WERI-Rb-1 (cell line): Measurements from ENCODE around the gene ADAM15.

Experiments used
- DNase-seq: peaks from one replicate; pipeline ENCODE4 v3.0.0-alpha.2; 2020
- H3K27ac ChIP-seq: fragments of 250-450 bp; sonication (Bioruptor Pico); 2 replicates; pipeline ENCODE4 v1.5.1; 2020; ENCODE audit warnings: mild to moderate bottlenecking, moderate library complexity
- H3K27me3 ChIP-seq: fragments of 250-450 bp; sonication (Bioruptor Pico); 2 replicates; pipeline ENCODE4 v1.5.1; 2021; ENCODE audit warnings: mild to moderate bottlenecking, low read depth, moderate library complexity; ENCODE audit not compliant: insufficient read depth, severe bottlenecking
- H3K36me3 ChIP-seq: fragments of 250-450 bp; sonication (Bioruptor Pico); 2 replicates; pipeline ENCODE4 v1.5.1; 2020; ENCODE audit warnings: mild to moderate bottlenecking, moderate library complexity
- H3K4me3 ChIP-seq: 2 replicates; pipeline ENCODE4 v1.5.1; 2011; ENCODE audit warnings: low read depth, mild to moderate bottlenecking, control low read depth, low read length
- H3K9me3 ChIP-seq: fragments of 250-450 bp; sonication (Bioruptor Pico); 2 replicates; pipeline ENCODE4 v1.5.1; 2021; ENCODE audit warnings: mild to moderate bottlenecking, moderate library complexity; ENCODE audit not compliant: severe bottlenecking
- CTCF ChIP-seq: IDR thresholded peaks from 2 replicates; pipeline ENCODE4 v1.5.1; 2011; ENCODE audit warnings: low read depth, mild to moderate bottlenecking, control low read depth, inconsistent platforms, low read length

The ADAM15 gene

DNA sequence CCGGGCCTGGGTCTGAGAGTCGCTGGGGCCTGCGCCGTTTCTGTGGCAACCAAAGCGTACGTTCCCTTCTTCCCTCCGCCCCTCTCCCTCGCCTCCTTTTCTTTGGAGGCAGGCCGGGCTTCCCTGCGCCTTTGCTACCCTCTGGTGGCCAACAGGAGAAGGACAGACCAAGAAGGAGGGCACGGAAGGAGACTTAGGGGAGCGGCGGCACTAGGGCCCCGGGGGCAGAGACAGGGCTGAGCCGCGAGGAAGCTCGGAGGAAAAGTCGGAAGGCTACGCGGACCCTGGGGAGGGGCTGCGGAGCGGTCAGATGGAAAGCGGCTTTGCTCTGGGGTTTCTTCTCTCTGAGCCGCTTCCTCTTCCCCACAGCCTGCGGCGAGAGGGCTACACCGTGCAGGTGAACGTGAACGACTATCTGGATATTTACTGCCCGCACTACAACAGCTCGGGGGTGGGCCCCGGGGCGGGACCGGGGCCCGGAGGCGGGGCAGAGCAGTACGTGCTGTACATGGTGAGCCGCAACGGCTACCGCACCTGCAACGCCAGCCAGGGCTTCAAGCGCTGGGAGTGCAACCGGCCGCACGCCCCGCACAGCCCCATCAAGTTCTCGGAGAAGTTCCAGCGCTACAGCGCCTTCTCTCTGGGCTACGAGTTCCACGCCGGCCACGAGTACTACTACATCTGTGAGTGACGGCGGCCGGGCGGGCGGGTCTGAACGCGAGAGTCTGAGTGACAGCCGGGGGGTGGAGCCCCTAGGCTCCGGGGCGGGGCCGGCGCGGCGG, 33.8 kb downstream of the ADAM15 start:
- TF ChIP-seq CTCF = peak; percentile 98
- DNase-seq = peak; percentile 100
- Histone ChIP-seq H3K4me3 (peak overlapping the region; percentile 53), H3K9me3 (no peaks in the 10 kb centered on the region), H3K36me3 (no peaks in the 10 kb centered on the region), H3K27me3 (peaks cover 24% of the 10 kb centered on the region), H3K27ac (peak overlapping the region; percentile 53)

DNA sequence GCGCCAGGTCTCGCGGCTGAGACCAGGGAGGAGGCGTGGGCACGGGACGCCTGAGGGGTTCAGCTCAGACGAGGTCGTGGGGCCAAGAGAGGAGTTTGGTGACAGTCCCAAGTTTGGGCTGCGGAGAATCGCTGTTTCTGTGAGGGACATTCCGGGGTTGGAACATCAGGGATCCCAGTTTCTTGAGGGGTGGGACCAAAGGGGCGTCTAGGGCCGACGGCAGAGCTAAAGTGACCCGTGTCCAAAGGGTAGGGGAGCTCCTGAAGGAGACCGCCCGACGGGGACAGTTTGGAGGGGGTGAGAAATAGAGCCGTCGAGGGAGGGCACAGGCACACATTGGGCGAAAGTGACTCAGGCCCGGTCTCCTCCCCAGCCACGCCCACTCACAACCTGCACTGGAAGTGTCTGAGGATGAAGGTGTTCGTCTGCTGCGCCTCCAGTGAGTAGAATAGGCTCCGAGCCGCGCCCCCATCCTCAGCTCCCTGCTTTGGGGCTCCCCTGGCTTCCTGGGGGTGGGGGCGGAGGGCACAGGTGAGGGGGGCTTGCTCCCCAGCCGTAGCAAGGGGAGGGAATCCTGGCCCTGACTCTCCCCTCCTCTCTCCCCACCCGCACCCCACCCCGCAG, 34.5 kb downstream of the ADAM15 start:
- TF ChIP-seq CTCF = no peak
- Histone ChIP-seq H3K9me3 (no peaks in the 10 kb centered on the region), H3K27me3 (peaks cover 18% of the 10 kb centered on the region), H3K27ac (peak overlapping the region; percentile 53), H3K4me3 (peak overlapping the region; percentile 53), H3K36me3 (no peaks in the 10 kb centered on the region)
- DNase-seq = peak; percentile 72

DNA sequence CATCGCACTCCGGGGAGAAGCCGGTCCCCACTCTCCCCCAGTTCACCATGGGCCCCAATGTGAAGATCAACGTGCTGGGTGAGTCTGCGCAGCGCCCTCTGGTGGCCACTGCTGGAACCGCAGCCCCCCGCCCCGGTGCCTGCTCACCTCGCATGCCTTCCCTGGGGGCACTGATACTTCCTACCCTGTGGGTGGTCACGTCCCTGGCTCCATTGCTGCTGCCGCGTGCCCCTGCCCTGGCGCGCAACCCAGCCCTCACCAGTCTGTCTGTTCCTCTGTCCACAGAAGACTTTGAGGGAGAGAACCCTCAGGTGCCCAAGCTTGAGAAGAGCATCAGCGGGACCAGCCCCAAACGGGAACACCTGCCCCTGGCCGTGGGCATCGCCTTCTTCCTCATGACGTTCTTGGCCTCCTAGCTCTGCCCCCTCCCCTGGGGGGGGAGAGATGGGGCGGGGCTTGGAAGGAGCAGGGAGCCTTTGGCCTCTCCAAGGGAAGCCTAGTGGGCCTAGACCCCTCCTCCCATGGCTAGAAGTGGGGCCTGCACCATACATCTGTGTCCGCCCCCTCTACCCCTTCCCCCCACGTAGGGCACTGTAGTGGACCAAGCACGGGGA, 35.1 kb downstream of the ADAM15 start:
- Histone ChIP-seq H3K4me3 (peak overlapping the region; percentile 53), H3K27me3 (peaks cover 14% of the 10 kb centered on the region), H3K36me3 (no peaks in the 10 kb centered on the region), H3K9me3 (no peaks in the 10 kb centered on the region), H3K27ac (no peak overlapping the region)
- peak; percentile 93 for DNase-seq
- TF ChIP-seq CTCF = peak; percentile 100

- TF ChIP-seq CTCF = peak; percentile 71
- H3K36me3 ChIP-seq = no peaks in the 10 kb centered on the region
- H3K27me3 ChIP-seq = peaks cover 9% of the 10 kb centered on the region
- H3K4me3 ChIP-seq = no peak overlapping the region
- DNase-seq = peak; percentile 69
- H3K9me3 ChIP-seq = no peaks in the 10 kb centered on the region
- H3K27ac ChIP-seq = no peak overlapping the region
Measured at GRCh38 chr1:155086856-155087535, 35.9 kb downstream of the ADAM15 start.

DNA sequence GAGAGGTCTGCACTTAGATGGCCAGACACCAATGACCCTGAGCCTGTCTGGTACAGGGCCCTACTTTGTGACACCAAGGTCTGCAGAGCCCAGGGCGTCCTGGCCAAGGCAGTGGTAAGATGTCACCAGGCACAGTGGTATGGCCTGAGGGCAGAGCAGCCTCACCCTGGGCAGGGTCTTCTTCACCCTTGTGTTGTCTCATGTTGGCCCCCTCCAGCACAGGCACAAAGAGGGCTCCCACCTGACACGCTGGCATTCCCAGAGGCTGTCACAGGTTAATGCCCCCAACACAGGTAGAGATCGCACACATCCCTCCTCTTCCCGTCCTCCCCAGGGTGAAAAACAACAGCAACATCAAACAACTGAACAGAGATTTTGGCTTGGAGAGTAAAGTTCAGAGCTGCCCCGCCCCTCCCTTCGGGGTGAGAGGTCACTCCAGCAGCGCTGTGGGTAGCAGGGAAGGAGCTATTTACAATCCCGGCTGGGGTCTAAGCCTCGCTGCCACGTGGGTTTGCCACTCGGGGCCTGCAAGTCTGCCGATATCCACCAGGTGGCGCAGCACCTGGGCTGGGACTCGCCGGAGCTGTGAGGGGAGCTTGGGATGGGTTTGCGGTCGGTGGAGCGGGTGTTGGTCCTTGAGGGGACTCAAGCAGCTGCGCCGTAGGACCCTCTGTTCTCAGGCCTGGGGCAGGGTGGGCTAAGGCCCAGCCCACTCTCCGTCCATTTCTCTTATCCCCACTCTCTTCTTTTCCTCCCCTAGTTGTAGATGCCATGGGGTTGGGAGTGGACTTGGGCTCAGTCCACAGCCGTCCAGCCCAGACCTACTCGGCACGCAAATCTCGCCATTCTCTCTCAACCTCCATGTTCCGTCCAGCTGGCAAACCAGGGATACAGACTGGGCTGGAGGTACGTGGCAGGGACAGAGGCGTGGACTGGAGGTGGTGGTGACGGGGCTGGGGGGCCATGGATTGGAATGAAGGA, 40.2 kb downstream of the ADAM15 start:
- Histone ChIP-seq H3K27me3 (no peaks in the 10 kb centered on the region), H3K4me3 (no peak overlapping the region), H3K27ac (no peak overlapping the region), H3K36me3 (no peaks in the 10 kb centered on the region), H3K9me3 (no peaks in the 10 kb centered on the region)
- peak; percentile 100 for TF ChIP-seq CTCF
- DNase-seq = peak; percentile 98
